GM12892 (cell line): ENCODE data around the gene AXDND1.

Source experiments
- DNase-seq: peaks from one replicate; pipeline ENCODE4 v3.0.0; 2011; ENCODE audit not compliant: insufficient read length
- FAIRE-seq: peaks from 2 replicates; lab custom pipeline; 2011; peaks lifted over from hg19 to GRCh38; lab: Jason Lieb, UNC
- POLR2A ChIP-seq: IDR thresholded peaks from 2 replicates; pipeline ENCODE4 v1.6.1; 2011; ENCODE audit warnings: low read depth, low read length, control low read depth
- POLR2AphosphoS5 ChIP-seq: IDR thresholded peaks from 2 replicates; pipeline ENCODE4 v1.6.1; 2011; ENCODE audit warnings: low read depth, low read length, control low read depth
- TAF1 ChIP-seq: IDR thresholded peaks from 2 replicates; pipeline ENCODE4 v1.6.1; 2011; ENCODE audit warnings: low read depth, mild to moderate bottlenecking, control low read depth, low read length, borderline replicate concordance

The AXDND1 gene

GRCh38 chr1:179590671-179591070 lies 224.9 kb downstream of the AXDND1 start:
- no peak for DNase-seq
- FAIRE-seq, result no peak
- TF ChIP-seq POLR2AphosphoS5, result no peak
- TF ChIP-seq TAF1, result no peak
- no peak for TF ChIP-seq POLR2A

- DNase-seq, result no peak
- no peak for FAIRE-seq
- TF ChIP-seq POLR2AphosphoS5, result no peak
- no peak for TF ChIP-seq TAF1
- TF ChIP-seq POLR2A, result no peak
Measured at GRCh38 chr1:179591253-179591591, 225.5 kb downstream of the AXDND1 start.

DNA sequence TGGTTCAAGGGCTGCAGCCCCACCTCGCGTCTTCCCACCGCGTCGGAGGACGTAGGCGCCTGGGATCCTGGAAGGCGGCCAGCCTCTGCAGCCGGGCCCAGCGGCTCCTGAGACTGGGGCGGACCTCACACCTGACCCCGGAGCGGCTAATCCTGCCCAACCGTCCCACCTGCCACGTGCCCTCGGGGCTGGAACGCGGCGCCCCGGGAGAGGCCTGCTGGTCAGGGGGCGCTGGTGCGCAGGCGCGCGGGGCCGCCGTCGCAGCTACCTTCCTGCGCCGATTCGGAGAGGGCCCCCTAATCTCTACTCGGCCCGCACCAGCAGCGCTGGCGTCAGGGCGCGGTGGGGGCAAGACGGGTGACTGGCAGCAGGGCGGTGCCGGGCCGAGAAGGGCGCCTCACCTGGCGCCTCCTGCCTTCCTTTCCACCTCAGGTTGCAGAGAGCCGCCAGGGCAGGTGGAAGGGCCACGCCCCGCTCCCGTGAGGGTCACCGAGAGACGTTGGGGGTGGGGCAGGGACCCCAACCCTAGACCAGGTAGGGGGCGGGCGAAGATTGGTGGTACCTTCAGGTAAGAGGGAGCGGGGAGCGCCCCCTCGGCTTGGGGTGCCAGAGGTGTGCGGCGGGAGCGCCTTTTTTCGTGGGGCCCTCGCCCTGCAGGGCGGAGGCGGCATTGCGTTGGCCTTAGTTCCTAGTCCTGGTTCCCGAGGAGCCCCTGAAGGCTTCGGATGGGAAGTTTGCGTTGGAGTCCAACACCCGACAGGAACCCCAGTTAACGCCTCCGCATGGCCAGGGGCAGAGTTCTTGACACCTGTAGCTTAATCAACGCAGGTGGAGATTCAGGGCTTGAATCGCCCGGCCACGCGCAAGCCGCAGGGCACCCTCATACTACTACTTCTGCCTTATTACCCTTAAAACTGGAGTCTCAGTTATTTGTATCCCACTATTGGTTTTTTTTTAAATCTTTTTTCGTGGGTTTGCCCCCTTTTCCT lies 226.1 kb downstream of the AXDND1 start, which contains the start of gene TDRD5:
TDRD5 (plus strand) TSS at position 241 of the 989 bp plus-strand sequence. CDS start 784 bp downstream, outside the sequence.
- DNase-seq (no peak), FAIRE-seq (no peak)
- TF ChIP-seq POLR2AphosphoS5 (no peak), POLR2A (no peak), TAF1 (no peak)

DNA sequence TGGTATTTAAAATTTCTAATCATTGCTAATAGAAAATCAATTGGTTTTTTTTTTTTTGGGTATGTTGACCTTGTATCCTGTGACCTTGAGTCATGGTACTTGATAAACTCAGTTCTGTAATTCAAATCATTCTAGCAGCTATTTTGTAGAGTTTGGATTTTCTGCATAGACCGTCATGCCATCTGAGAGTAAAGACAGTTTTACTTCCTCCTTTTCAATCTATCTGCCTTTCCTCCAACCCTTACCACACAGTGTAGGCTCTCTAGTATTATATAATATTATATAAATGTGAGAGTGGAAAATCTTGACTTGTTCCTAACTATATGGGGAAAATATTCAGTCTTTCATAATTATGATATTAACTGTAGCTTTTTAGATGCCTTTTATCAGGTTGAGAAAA lies 232.9 kb downstream of the AXDND1 start:
- FAIRE-seq, result no peak
- DNase-seq, result no peak
- TF ChIP-seq TAF1 (no peak), POLR2A (no peak)

DNA sequence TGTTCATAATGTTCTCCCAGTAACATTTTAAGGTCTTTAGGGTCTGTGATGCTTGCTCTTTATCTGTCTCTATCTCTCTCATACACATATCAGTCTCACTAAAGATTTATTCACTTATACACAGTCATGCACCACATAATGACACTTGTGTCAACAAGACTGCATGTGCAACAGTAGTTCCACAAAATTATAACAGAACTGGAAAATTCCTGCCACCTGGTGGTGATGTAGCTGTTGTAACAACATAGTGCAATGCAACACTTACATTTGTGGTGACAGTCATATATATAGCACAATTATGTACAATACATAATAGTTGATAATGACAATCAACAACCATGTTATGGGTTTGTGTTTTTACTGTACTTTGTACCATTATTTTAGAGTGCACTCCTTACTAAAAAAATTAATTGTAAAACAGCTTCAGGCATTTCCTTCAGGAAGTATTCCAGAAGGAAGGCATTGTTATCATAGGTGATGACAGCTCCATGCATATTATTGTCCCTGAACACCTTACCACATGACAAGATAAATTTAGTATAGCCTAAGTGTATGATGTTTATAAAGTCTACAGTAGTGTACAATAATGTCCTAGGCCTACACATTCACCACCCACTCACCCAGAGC lies 234.0 kb downstream of the AXDND1 start:
- peak; percentile 79 for FAIRE-seq

DNA sequence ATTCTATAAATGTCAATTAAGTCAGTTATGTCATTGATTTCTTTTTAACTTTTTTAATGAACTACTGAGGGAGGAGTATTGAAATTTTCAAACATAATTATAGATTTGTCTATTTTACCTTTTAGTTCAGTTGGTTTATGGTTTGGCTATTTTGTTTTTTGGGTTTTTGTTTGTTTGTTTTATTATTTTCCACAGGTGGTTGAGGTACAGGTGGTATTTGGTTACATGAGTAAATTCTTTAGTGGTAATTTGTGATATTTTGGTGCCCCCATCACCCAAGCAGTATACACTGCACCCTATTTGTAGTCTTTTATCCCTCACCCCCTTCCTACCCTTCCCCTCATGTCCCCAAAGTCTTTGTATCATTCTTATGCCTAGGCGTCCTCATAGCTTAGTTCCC lies 235.3 kb downstream of the AXDND1 start:
- TF ChIP-seq TAF1, result no peak
- no peak for TF ChIP-seq POLR2A
- no peak for TF ChIP-seq POLR2AphosphoS5
- DNase-seq, result no peak
- no peak for FAIRE-seq

More for the DNA sequence above, 234.0 kb downstream of the AXDND1 start:
- TF ChIP-seq POLR2AphosphoS5 (no peak), POLR2A (no peak), TAF1 (no peak)
- DNase-seq, result no peak
